ENCODE results near the gene TM7SF3. TPM values are rescaled to one million over a fixed set of nuclear protein-coding genes. Genes with fewer than 3 reads are reported as not detected.
"Not testable (repeated sequence)": the region's sequence is repeated elsewhere in the genome, so short reads cannot be mapped to it uniquely, and the experiment has no call there.

TM7SF3 gene
- total RNA-seq, 1 experiment from 2014 or later = 57.0 TPM

DNA sequence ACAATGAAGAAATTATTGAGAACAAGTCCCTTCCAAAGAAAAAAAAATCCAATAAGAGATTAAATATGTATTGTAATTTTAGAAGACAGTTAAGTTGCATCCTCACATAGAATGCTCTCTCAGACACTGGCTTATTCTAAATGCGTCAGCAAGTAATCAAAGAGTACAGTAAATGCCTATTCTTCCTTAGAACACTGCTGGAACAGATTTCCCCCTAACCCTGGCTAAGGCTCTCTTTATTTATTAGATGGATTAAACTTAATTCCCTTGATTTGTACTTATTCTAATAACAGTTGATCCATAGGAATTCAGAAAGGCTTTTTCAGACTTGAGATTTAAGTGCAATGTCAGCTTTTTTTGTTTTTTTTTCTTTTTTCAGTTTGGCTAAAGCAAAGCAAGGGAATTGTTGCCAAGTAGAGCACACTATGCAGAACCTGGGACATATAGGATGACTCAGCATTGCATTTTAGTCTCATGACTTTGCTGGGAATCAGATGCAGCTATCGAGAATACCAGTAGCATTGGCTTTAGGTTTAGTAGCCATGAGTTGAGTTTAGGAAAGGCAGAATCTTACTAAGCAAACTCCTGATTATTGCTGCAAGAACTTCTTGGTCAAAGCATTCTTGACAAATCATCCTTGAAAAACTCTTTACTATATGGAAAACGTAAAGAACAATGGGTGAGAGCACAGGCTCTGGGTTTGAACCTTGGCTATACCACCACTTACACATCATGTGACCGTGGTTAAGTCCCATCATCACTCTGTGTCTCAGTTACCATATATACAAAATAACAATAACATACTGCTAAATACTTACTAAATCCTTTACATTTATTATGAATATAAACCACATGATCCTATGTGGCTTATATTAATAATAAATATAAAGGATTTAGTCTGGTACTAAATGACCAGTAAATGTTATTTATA lies 34.9 kb upstream of the TM7SF3 start:
- H3K36me3 ChIP-seq (ENCODE audit: low read depth) = no peaks in the 10 kb centered on the region
- peaks cover 12% of the 10 kb centered on the region for H3K4me1 ChIP-seq (replicated peaks; ENCODE audit: insufficient read depth)
- H3K9me3 ChIP-seq (ENCODE audit: insufficient read depth, low read depth) = no peaks in the 10 kb centered on the region
- H2AFZ ChIP-seq = 0 out of 2 replicates have a peak overlapping the region, but pooled peaks have one; percentile 18
- no TSS peak for BruUV-seq (replicated peaks)
- peak; percentile 9 to 73 for DNase-seq
- ChIA-PET POLR2A (ENCODE audit: unreplicated experiment) (interaction anchor here (0.6 kb wide), 2 partner anchors 45 to 571 kb away, joined by 3 to 8 read pairs; no protein-coding TSS in a partner anchor), CTCF (interaction anchor here (0.6 kb wide), 1 partner anchor 29 kb away, joined by 4 read pairs; no protein-coding TSS in a partner anchor)
- TF ChIP-seq, protein P1, sequence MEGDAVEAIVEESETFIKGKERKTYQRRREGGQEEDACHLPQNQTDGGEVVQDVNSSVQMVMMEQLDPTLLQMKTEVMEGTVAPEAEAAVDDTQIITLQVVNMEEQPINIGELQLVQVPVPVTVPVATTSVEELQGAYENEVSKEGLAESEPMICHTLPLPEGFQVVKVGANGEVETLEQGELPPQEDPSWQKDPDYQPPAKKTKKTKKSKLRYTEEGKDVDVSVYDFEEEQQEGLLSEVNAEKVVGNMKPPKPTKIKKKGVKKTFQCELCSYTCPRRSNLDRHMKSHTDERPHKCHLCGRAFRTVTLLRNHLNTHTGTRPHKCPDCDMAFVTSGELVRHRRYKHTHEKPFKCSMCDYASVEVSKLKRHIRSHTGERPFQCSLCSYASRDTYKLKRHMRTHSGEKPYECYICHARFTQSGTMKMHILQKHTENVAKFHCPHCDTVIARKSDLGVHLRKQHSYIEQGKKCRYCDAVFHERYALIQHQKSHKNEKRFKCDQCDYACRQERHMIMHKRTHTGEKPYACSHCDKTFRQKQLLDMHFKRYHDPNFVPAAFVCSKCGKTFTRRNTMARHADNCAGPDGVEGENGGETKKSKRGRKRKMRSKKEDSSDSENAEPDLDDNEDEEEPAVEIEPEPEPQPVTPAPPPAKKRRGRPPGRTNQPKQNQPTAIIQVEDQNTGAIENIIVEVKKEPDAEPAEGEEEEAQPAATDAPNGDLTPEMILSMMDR (conservative IDR thresholded peaks at IDR 0.05) = no peak
- no peak for TF ChIP-seq EZH2 (IDR thresholded peaks at IDR 0.05; ENCODE audit: low read depth)
- H3F3A ChIP-seq (ENCODE audit: insufficient read depth, low read depth) = no peaks in the 10 kb centered on the region
- intact Hi-C loops (cut with micrococcal nuclease; ENCODE audit: unreplicated experiment) = no loop called here
- peak overlapping the region; percentile 31 for H3K27ac ChIP-seq
- no peaks in the 10 kb centered on the region for H3K9me2 ChIP-seq (ENCODE audit: insufficient read depth)
- H4K20me1 ChIP-seq (ENCODE audit: insufficient read depth) = no peaks in the 10 kb centered on the region
- no peaks in the 10 kb centered on the region for H3K27me3 ChIP-seq (ENCODE audit: insufficient read depth, low read depth)
- no peak overlapping the region for H3K4me3 ChIP-seq
- H3K4me2 ChIP-seq = peak overlapping the region; percentile 30
- H3K79me2 ChIP-seq (ENCODE audit: low read depth) = no peaks in the 10 kb centered on the region

DNA sequence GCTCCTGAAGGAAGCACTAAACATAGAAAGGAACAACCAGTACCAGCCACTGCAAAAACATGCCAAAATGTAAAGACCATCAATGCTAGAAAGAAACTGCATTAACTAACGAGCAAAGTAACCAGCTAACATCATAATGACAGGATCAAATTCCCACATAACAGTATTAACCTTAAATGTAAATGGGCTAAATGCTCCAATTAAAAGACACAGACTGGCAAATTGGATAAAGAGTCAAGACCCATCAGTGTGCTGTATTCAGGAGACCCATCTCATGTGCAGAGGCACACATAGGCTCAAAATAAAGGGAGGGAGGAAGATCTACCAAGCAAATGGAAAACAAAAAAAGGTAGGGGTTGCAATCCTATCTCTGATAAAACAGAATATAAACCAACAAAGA lies 27.8 kb upstream of the TM7SF3 start:
- H3K4me3 ChIP-seq; H3K79me2 ChIP-seq (ENCODE audit: low read depth); H3K9me3 ChIP-seq (ENCODE audit: insufficient read depth, low read depth); H3K36me3 ChIP-seq (ENCODE audit: low read depth); H2AFZ ChIP-seq; H3F3A ChIP-seq (ENCODE audit: insufficient read depth, low read depth); DNase-seq; H3K4me1 ChIP-seq (replicated peaks; ENCODE audit: insufficient read depth); H4K20me1 ChIP-seq (ENCODE audit: insufficient read depth); intact Hi-C loops (cut with micrococcal nuclease; ENCODE audit: unreplicated experiment); H3K27ac ChIP-seq; H3K9me2 ChIP-seq (ENCODE audit: insufficient read depth); BruUV-seq (replicated peaks); POLR2A ChIA-PET (ENCODE audit: unreplicated experiment); H3K27me3 ChIP-seq (ENCODE audit: insufficient read depth, low read depth); H3K4me2 ChIP-seq: not testable (repeated sequence)
- CTCF ChIA-PET = interaction anchor here (0.7 kb wide), 1 partner anchor 138 kb away, joined by 3 read pairs; no protein-coding TSS in a partner anchor

DNA sequence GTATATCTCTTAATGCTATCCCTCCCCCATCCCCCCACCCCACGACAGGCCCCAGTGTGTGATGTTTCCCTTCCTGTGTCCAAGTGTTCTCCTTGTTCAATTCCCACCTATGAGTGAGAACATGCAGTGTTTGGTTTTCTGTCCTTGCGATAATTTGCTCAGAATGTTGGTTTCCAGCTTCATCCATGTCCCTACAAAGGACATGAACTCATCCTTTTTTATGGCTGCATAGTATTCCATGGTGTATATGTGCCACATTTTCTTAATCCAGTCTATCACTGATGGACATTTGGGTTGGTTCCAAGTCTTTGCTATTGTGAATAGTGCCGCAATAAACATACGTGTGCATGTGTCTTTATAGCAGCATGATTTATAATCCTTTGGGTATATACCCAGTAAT lies 26.5 kb upstream of the TM7SF3 start:
- H3K4me2 ChIP-seq; H3K4me1 ChIP-seq (replicated peaks; ENCODE audit: insufficient read depth); H3K36me3 ChIP-seq (ENCODE audit: low read depth); H3K27ac ChIP-seq; CTCF ChIA-PET; H3K9me3 ChIP-seq (ENCODE audit: insufficient read depth, low read depth); H3K27me3 ChIP-seq (ENCODE audit: insufficient read depth, low read depth); H3F3A ChIP-seq (ENCODE audit: insufficient read depth, low read depth); H2AFZ ChIP-seq; intact Hi-C loops (cut with micrococcal nuclease; ENCODE audit: unreplicated experiment); H3K4me3 ChIP-seq; DNase-seq; H3K79me2 ChIP-seq (ENCODE audit: low read depth); H4K20me1 ChIP-seq (ENCODE audit: insufficient read depth); BruUV-seq (replicated peaks); H3K9me2 ChIP-seq (ENCODE audit: insufficient read depth): not testable (repeated sequence)
- POLR2A ChIA-PET (ENCODE audit: unreplicated experiment) = interaction anchor here (0.7 kb wide), 1 partner anchor 1818 kb away, joined by 3 read pairs; no protein-coding TSS in a partner anchor

DNA sequence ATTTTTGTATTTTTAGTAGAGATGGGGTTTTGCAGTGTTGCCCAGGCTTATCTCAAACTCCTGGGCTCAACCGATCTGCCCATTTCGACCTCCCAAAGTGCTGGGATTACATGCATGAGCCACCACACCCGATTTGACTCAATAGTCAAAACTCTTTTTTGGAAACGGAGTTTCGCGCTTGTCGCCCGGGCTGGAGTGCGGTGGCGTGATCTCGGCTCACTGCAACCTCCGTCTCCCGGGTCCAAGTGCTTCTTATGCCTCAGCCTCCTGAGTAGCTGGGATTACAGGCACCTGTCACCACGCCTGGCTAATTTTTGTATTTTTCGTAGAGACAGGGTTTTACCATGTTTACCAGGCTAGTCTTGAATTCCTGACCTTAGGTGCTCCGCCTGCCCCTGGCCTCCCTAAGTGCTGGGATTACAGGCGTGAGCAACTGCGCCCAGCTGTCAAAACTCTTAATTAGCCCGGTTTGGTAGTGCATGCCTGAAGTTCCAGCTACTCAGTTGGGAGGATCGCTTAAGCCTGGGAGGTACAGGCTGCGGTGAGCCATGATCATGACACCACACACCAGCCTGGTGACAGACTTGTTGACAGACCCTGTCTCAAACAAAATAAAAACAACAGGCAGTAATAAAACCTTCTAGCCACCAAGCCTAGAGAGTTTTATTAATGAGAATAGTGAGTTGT lies 20.6 kb upstream of the TM7SF3 start:
- ChIA-PET CTCF (no interaction called here), POLR2A (ENCODE audit: unreplicated experiment) (no interaction called here)
- Histone ChIP-seq H2AFZ (no peak overlapping the region), H3K4me1 (replicated peaks; ENCODE audit: insufficient read depth) (no peaks in the 10 kb centered on the region), H3K9me2 (ENCODE audit: insufficient read depth) (no peaks in the 10 kb centered on the region), H3K4me3 (no peak overlapping the region), H4K20me1 (ENCODE audit: insufficient read depth) (no peaks in the 10 kb centered on the region), H3K4me2 (no peak overlapping the region), H3K79me2 (ENCODE audit: low read depth) (no peaks in the 10 kb centered on the region), H3F3A (ENCODE audit: insufficient read depth, low read depth) (no peaks in the 10 kb centered on the region), H3K9me3 (ENCODE audit: insufficient read depth, low read depth) (no peaks in the 10 kb centered on the region), H3K27me3 (ENCODE audit: insufficient read depth, low read depth) (no peaks in the 10 kb centered on the region), H3K27ac (no peak overlapping the region), H3K36me3 (ENCODE audit: low read depth) (peaks cover 11% of the 10 kb centered on the region)
- DNase-seq = no peak
- intact Hi-C loops (cut with micrococcal nuclease; ENCODE audit: unreplicated experiment) = no loop called here
- TF ChIP-seq EZH2 (IDR thresholded peaks at IDR 0.05; ENCODE audit: low read depth) = no peak
- TF ChIP-seq, protein P1 (conservative IDR thresholded peaks at IDR 0.05) = no peak
- no TSS peak for BruUV-seq (replicated peaks)
